GM19025 (cell line): ENCODE data around the gene GALNT18.

ENCODE experiments used
- ATAC-seq: cut with Tn5 transposase; IDR thresholded peaks from one replicate; pipeline ENCODE4 v1.9.1; 2021; ENCODE audit warnings: mild to moderate bottlenecking, low read depth, moderate library complexity; ENCODE audit not compliant: unreplicated experiment

GALNT18 gene

GRCh38 chr11:11445441-11446185 lies 176.2 kb downstream of the GALNT18 start:
- no peak for ATAC-seq

GRCh38 chr11:11444804-11445131 lies 177.0 kb downstream of the GALNT18 start:
- ATAC-seq, result no peak

GRCh38 chr11:11444027-11444803 lies 177.6 kb downstream of the GALNT18 start:
- no peak for ATAC-seq

GRCh38 chr11:11442791-11443190 lies 179.0 kb downstream of the GALNT18 start:
- ATAC-seq, result no peak

GRCh38 chr11:11441516-11441915 lies 180.3 kb downstream of the GALNT18 start:
- no peak for ATAC-seq

GRCh38 chr11:11441091-11441490 lies 180.7 kb downstream of the GALNT18 start:
- ATAC-seq, result no peak

GRCh38 chr11:11440144-11440543 lies 181.7 kb downstream of the GALNT18 start:
- no peak for ATAC-seq

- no peak for ATAC-seq
These were observed 182.2 kb downstream of the GALNT18 start for GRCh38 chr11:11439591-11439990.

GRCh38 chr11:11436715-11437313 lies 185.0 kb downstream of the GALNT18 start:
- ATAC-seq, result no peak

- no peak for ATAC-seq
These were observed 186.2 kb downstream of the GALNT18 start for GRCh38 chr11:11435635-11436034.

- ATAC-seq, result no peak
These were observed 187.8 kb downstream of the GALNT18 start for GRCh38 chr11:11433960-11434359.

GRCh38 chr11:11432621-11433319 lies 189.0 kb downstream of the GALNT18 start:
- ATAC-seq, result no peak

GRCh38 chr11:11430431-11430830 lies 191.4 kb downstream of the GALNT18 start:
- ATAC-seq, result no peak

GRCh38 chr11:11428714-11429113 lies 193.1 kb downstream of the GALNT18 start:
- no peak for ATAC-seq

GRCh38 chr11:11427542-11427941 lies 194.3 kb downstream of the GALNT18 start:
- no peak for ATAC-seq

GRCh38 chr11:11427140-11427539 lies 194.7 kb downstream of the GALNT18 start:
- ATAC-seq, result no peak

- ATAC-seq, result no peak
These were observed 195.4 kb downstream of the GALNT18 start for GRCh38 chr11:11426226-11426952.

GRCh38 chr11:11425806-11426205 lies 196.0 kb downstream of the GALNT18 start:
- no peak for ATAC-seq

- no peak for ATAC-seq
These were observed 197.1 kb downstream of the GALNT18 start for GRCh38 chr11:11424688-11425087.

- ATAC-seq, result no peak
These were observed 199.2 kb downstream of the GALNT18 start for GRCh38 chr11:11422411-11423128.
